Sigmoid colon (tissue), 7 donors: Measurements from ENCODE around the gene PRAME. TPM values are rescaled to one million over a fixed set of nuclear protein-coding genes. Genes with fewer than 3 reads are reported as not detected.

Experiments
- DNase-seq: peaks from one replicate; pipeline ENCODE4 v3.0.0-alpha.2; 2019
- H3K27ac ChIP-seq, 4 donors: fragments of 200-600 bp; sonication (generic); one replicate each; pipeline ENCODE4 v1.5.1; 2016 to 2019; ENCODE audit warnings: mild to moderate bottlenecking in 1 of 4
- H3K27me3 ChIP-seq, 3 donors: fragments of 200-600 bp; sonication (generic); one replicate each; pipeline ENCODE4 v1.5.1; 2019; ENCODE audit warnings: mild to moderate bottlenecking in 1 of 3
- H3K36me3 ChIP-seq, 4 donors: fragments of 200-600 bp; sonication (generic); one replicate each; pipeline ENCODE4 v1.5.1; 2016 to 2019
- H3K4me1 ChIP-seq, 4 donors: fragments of 200-600 bp; sonication (generic); one replicate each; pipeline ENCODE4 v1.5.1; 2017 to 2019
- H3K4me3 ChIP-seq, 4 donors: fragments of 200-600 bp; sonication (generic); one replicate each; pipeline ENCODE4 v1.5.1; 2017 to 2019; ENCODE audit warnings: mild to moderate bottlenecking in 2 of 4, moderate library complexity in 1 of 4
- H3K9me3 ChIP-seq, 4 donors: fragments of 200-600 bp in 3 of 4; sonication (generic) in 3 of 4; one replicate each; pipeline versions ENCODE4 v1.5.1 to v1.6.1; 2013 to 2019
- EP300 ChIP-seq, 4 donors: sonication (generic); formaldehyde crosslinking; IDR thresholded peaks; one replicate each; pipeline ENCODE4 v1.6.1; 2017; ENCODE audit warnings: antibody characterized with exemption in 4 of 4
- POLR2A ChIP-seq, 2 donors: fragments of 450-650 bp; IDR thresholded peaks; one replicate each; pipeline ENCODE4 v1.6.1; 2016; ENCODE audit warnings: antibody characterized with exemption in 2 of 2, mild to moderate bottlenecking in 2 of 2, moderate library complexity in 2 of 2
- POLR2AphosphoS5 ChIP-seq, 4 donors: sonication (generic); formaldehyde crosslinking; IDR thresholded peaks; one replicate each; pipeline ENCODE4 v1.6.1; 2017; ENCODE audit warnings: antibody characterized with exemption in 4 of 4
- WGBS, 2 donors: extraction: QIAGEN DNeasy Blood & Tissue Kit; methylation state at CpG; one replicate each; pipeline ENCODE4 v1.1.7; 2013; 5-methylcytosine and 5-hydroxymethylcytosine counted together
- intact Hi-C: fragments of 100-400 bp; cut with DNase I; formaldehyde crosslinking; loops from one replicate; pipeline ENCODE4 v1.15.1; 2023
- polyA plus RNA-seq, 3 donors: library from polyadenylated mRNA; stranded (reverse); fragments of 200-250 nt; gene quantifications; one replicate each; pipeline ENCODE4 v1.2.3, GENCODE V29; 2013
- total RNA-seq, 4 donors: library from RNA; depleted of rRNA; stranded (reverse); fragments of >200 nt; gene quantifications; one replicate each; pipeline ENCODE4 v1.1.0, GENCODE V29; 2016
- TF ChIP-seq, protein P1 (sequence below), 4 experiments: fragments of 450-650 bp in 3 of 4; fragments of 200-600 bp in 1 of 4; IDR thresholded peaks; one replicate each; pipeline ENCODE4 v1.5.1; 2016 to 2019; ENCODE audit warnings: antibody characterized with exemption in 4 of 4, mild to moderate bottlenecking in 3 of 4, moderate library complexity in 2 of 4
- donor health status: healthy with polysubstance abuse.
- donor health status: Bipolar disorder and iron deficiency.
- donor health status: healthy.

Gene PRAME
- total and polyA plus RNA-seq, 7 donors, result 0.06 to 0.16 TPM; not detected in 5

- Histone ChIP-seq H3K27ac (no peak overlapping the region), H3K36me3 (no peaks in the 10 kb centered on the region), H3K27me3 (no peaks in the 10 kb centered on the region), H3K4me3 (no peak overlapping the region), H3K4me1 (no peaks in the 10 kb centered on the region), H3K9me3 (no peaks in the 10 kb centered on the region)
- DNase-seq, result no peak
- intact Hi-C loops, result no loop called here
- TF ChIP-seq, protein P1, sequence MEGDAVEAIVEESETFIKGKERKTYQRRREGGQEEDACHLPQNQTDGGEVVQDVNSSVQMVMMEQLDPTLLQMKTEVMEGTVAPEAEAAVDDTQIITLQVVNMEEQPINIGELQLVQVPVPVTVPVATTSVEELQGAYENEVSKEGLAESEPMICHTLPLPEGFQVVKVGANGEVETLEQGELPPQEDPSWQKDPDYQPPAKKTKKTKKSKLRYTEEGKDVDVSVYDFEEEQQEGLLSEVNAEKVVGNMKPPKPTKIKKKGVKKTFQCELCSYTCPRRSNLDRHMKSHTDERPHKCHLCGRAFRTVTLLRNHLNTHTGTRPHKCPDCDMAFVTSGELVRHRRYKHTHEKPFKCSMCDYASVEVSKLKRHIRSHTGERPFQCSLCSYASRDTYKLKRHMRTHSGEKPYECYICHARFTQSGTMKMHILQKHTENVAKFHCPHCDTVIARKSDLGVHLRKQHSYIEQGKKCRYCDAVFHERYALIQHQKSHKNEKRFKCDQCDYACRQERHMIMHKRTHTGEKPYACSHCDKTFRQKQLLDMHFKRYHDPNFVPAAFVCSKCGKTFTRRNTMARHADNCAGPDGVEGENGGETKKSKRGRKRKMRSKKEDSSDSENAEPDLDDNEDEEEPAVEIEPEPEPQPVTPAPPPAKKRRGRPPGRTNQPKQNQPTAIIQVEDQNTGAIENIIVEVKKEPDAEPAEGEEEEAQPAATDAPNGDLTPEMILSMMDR (IDR thresholded peaks at IDR 0.05), result peak in 1 of 4 experiments; percentile 43
- TF ChIP-seq EP300 (IDR thresholded peaks at IDR 0.05) (no peak), POLR2AphosphoS5 (IDR thresholded peaks at IDR 0.05) (no peak), POLR2A (IDR thresholded peaks at IDR 0.05) (no peak)
- WGBS, 2 donors, result 51 to 57% methylated on average over 10 of the region's 10 CpGs
Observed at GRCh38 chr22:22593964-22594656, 35.0 kb upstream of the PRAME start.

DNA sequence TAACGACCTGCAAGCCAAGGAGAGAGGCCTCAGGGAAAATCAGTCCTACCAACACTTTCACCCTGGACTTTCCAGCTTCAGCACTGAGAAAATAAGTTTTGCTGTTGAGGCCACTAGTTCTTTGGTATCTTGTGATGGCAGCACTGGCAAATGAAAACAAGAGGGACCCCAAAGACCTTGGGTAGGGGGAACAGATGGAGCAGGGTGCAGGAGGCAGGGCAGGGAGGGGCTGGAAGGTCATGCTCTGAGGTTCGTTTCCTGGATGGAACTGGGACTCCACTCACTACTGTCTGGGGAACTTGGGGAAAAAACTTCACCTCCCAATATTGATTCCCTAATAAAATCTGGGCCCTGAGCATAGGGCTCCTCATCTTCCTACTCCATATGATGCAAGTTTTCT lies 34.2 kb upstream of the PRAME start:
- H3K36me3 ChIP-seq, result no peaks in the 10 kb centered on the region
- intact Hi-C loops, result no loop called here
- H3K9me3 ChIP-seq, result no peaks in the 10 kb centered on the region
- DNase-seq, result no peak
- TF ChIP-seq, protein P1 (IDR thresholded peaks at IDR 0.05), result no peak
- TF ChIP-seq POLR2A (IDR thresholded peaks at IDR 0.05) (no peak), EP300 (IDR thresholded peaks at IDR 0.05) (no peak), POLR2AphosphoS5 (IDR thresholded peaks at IDR 0.05) (no peak)
- WGBS, 2 donors, result 50 to 57% methylated on average over 2 of the region's 2 CpGs
- H3K27ac ChIP-seq, result no peak overlapping the region
- no peak overlapping the region for H3K4me3 ChIP-seq
- H3K4me1 ChIP-seq, result no peaks in the 10 kb centered on the region
- H3K27me3 ChIP-seq, result no peaks in the 10 kb centered on the region

DNA sequence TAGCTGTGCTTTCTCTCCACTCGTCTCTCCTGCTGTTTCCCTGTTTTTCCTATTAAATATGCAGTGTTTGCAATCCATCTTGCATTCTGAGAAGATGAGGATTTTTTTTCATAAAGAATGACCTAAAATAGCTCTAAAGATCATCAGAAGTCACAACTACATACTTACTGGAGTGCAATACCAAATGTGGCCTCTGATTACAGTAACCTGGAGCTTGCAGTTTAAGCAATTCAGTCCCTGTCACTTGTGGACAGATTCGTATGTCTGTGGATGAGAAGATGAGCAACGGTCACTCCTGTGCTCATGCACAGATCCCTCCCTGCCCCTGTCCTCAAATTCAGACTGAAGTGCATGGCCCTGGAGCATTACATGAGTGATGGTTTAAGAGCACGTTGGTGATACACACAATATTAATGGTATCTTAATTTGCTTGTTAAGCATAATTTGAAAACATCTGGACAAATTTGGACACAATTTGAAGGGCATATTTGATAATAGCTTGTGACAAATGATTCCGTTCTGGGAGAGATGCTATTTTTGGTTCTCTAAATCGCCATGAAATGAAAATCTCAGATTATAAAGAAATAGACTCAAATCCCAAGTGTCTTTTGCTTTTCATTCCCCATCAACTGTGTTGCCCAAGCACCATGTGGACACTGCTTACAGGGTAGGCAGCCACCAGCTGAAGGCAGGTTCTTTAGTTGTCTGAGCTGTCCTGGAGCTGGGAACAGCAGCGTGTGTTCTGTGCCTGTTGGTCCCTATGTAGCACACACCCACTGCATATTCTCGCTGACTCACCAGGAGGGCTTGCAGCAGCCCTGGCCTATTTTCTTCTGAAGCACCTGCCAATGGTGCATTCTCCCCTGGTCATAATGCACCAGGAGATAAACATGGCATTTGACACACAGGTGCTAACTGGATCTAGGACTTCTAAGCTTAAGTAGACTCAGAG lies 32.6 kb upstream of the PRAME start:
- TF ChIP-seq POLR2A (IDR thresholded peaks at IDR 0.05), result no peak
- TF ChIP-seq EP300 (IDR thresholded peaks at IDR 0.05), result no peak
- TF ChIP-seq, protein P1 (IDR thresholded peaks at IDR 0.05), result no peak
- TF ChIP-seq POLR2AphosphoS5 (IDR thresholded peaks at IDR 0.05), result no peak
- Histone ChIP-seq H3K27me3 (peaks cover 0 to 2% (median 0%) of the 10 kb centered on the region in 3 donors), H3K9me3 (no peaks in the 10 kb centered on the region), H3K27ac (no peak overlapping the region), H3K4me3 (no peak overlapping the region), H3K36me3 (no peaks in the 10 kb centered on the region), H3K4me1 (no peaks in the 10 kb centered on the region)
- 60 to 72% methylated on average over 8 of the region's 8 CpGs for WGBS, 2 donors
- intact Hi-C loops, result no loop called here
- DNase-seq, result no peak

DNA sequence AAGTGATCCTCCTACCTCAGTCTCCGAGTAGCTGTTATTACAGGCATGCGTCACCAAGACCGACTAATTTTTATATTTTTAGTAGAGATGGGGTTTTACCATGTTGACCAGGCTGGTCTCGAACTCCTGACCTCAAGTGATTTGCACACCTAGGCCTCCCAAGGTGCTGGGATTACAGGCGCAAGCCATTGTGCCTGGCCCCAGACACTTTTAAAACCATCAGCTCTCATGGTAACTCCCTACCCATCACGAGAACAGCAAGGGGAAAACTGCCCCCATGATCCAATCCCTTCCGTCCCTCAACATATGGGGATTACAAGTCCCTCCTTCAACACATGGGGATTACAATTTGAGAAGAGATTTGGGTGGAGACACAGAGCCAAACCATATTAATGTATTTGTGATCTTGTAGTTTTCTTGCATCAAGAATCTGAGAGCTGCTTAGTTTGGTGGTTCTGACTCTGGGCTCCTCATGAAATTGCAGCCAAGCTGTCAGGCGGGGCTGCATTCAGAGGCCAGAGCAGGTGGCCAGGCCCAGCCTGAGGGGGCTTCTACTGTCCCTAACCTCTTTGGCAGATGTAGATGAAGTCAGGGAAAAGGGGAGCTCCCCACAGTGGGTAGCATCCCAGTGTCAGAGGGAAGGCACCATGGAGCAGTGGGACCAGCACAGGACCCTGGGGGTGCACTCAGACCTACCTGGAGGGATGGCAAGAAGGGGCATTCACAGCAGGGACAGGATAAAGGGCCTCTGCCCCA lies 31.2 kb upstream of the PRAME start:
- 86 to 92% methylated on average over 8 of the region's 8 CpGs for WGBS, 2 donors

More for the DNA sequence above, 31.2 kb upstream of the PRAME start:
- no peaks in the 10 kb centered on the region for H3K4me1 ChIP-seq
- DNase-seq, result no peak
- peaks cover 0 to 4% (median 0%) of the 10 kb centered on the region in 3 donors for H3K27me3 ChIP-seq
- TF ChIP-seq, protein P1 (IDR thresholded peaks at IDR 0.05), result no peak
- TF ChIP-seq EP300 (IDR thresholded peaks at IDR 0.05) (no peak), POLR2AphosphoS5 (IDR thresholded peaks at IDR 0.05) (no peak), POLR2A (IDR thresholded peaks at IDR 0.05) (no peak)
- H3K9me3 ChIP-seq, result no peaks in the 10 kb centered on the region
- intact Hi-C loops, result no loop called here
- no peaks in the 10 kb centered on the region for H3K36me3 ChIP-seq
- no peak overlapping the region for H3K27ac ChIP-seq
- H3K4me3 ChIP-seq, result no peak overlapping the region
